ENCODE results near the gene KRTAP10-3.

- TF ChIP-seq, protein P1, sequence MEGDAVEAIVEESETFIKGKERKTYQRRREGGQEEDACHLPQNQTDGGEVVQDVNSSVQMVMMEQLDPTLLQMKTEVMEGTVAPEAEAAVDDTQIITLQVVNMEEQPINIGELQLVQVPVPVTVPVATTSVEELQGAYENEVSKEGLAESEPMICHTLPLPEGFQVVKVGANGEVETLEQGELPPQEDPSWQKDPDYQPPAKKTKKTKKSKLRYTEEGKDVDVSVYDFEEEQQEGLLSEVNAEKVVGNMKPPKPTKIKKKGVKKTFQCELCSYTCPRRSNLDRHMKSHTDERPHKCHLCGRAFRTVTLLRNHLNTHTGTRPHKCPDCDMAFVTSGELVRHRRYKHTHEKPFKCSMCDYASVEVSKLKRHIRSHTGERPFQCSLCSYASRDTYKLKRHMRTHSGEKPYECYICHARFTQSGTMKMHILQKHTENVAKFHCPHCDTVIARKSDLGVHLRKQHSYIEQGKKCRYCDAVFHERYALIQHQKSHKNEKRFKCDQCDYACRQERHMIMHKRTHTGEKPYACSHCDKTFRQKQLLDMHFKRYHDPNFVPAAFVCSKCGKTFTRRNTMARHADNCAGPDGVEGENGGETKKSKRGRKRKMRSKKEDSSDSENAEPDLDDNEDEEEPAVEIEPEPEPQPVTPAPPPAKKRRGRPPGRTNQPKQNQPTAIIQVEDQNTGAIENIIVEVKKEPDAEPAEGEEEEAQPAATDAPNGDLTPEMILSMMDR (IDR thresholded peaks at IDR 0.05), result no peak
- no peak for TF ChIP-seq POLR2A (IDR thresholded peaks at IDR 0.05)
Measured at GRCh38 chr21:44572959-44573583, 14.5 kb upstream of the KRTAP10-3 start.

Measured in breast epithelium (tissue), 3 donors.